Measurements from ENCODE around the gene ATP2B2. TPM values are rescaled to one million over a fixed set of nuclear protein-coding genes. Genes with fewer than 3 reads are reported as not detected.

ATP2B2 gene
- total RNA-seq, 8 experiments from 2014 or later = 0.04 to 3.5 (median 0.73) TPM

- 33 to 97% (median 89%) methylated on average over 1 to 6 of the region's 9 CpGs; no CpG with 5 or more reads in 6 of the 10 experiments for WGBS, 10 experiments
- Histone ChIP-seq H3K4me3 (no peak overlapping the region), H3K4me1 (replicated peaks in 1 of 2) (no peaks in the 10 kb centered on the region), H3K27ac (no peak overlapping the region)
- ATAC-seq (replicated peaks in 6 of 8) = no peak
- in situ Hi-C loops (cut with MboI; ENCODE audit: low pct_unique_long_range_greater_than_20kb in 2 of 9, low sequenced_read_pairs in 9 of 9, unreplicated experiment in 9 of 9) = no loop called here
Measured at GRCh38 chr3:10289787-10290355, 215.5 kb downstream of the ATP2B2 start.

GRCh38 chr3:10289077-10289476 lies 216.3 kb downstream of the ATP2B2 start:
- WGBS, 10 experiments = 80 to 100% (median 85%) methylated on average over 1 to 6 of the region's 9 CpGs; no CpG with 5 or more reads in 4 of the 10 experiments
- Histone ChIP-seq H3K4me1 (replicated peaks in 1 of 2) (no peaks in the 10 kb centered on the region), H3K27ac (no peak overlapping the region), H3K4me3 (no peak overlapping the region)
- no peak for ATAC-seq (replicated peaks in 6 of 8)
- in situ Hi-C loops (cut with MboI; ENCODE audit: low pct_unique_long_range_greater_than_20kb in 2 of 9, low sequenced_read_pairs in 9 of 9, unreplicated experiment in 9 of 9) = no loop called here

GRCh38 chr3:10288575-10288960 lies 216.8 kb downstream of the ATP2B2 start:
- no peak overlapping the region for H3K27ac ChIP-seq
- no peaks in the 10 kb centered on the region for H3K4me1 ChIP-seq (replicated peaks in 1 of 2)
- no peak overlapping the region for H3K4me3 ChIP-seq
- in situ Hi-C loops (cut with MboI; ENCODE audit: low pct_unique_long_range_greater_than_20kb in 2 of 9, low sequenced_read_pairs in 9 of 9, unreplicated experiment in 9 of 9) = no loop called here
- ATAC-seq (replicated peaks in 6 of 8) = no peak
- WGBS, 10 experiments = 60 to 100% (median 100%) methylated on average over 1 to 5 of the region's 11 CpGs; no CpG with 5 or more reads in 3 of the 10 experiments

- in situ Hi-C loops (cut with MboI; ENCODE audit: low pct_unique_long_range_greater_than_20kb in 2 of 9, low sequenced_read_pairs in 9 of 9, unreplicated experiment in 9 of 9) = no loop called here
- no peak for ATAC-seq (replicated peaks in 6 of 8)
- Histone ChIP-seq H3K27ac (no peak overlapping the region), H3K4me1 (replicated peaks in 1 of 2) (no peaks in the 10 kb centered on the region), H3K4me3 (no peak overlapping the region)
- WGBS, 10 experiments = 60 to 100% (median 100%) methylated on average over 1 to 7 of the region's 12 CpGs; no CpG with 5 or more reads in 3 of the 10 experiments
Measured at GRCh38 chr3:10287936-10288574, 217.3 kb downstream of the ATP2B2 start.

- Histone ChIP-seq H3K27ac (no peak overlapping the region), H3K4me1 (replicated peaks in 1 of 2) (no peaks in the 10 kb centered on the region), H3K4me3 (no peak overlapping the region)
- ATAC-seq (replicated peaks in 6 of 8) = peak in 5 of 8 experiments; percentile 46 to 91 (median 81)
- in situ Hi-C loops (cut with MboI; ENCODE audit: low pct_unique_long_range_greater_than_20kb in 2 of 9, low sequenced_read_pairs in 9 of 9, unreplicated experiment in 9 of 9) = no loop called here
- WGBS, 10 experiments = 0 to 67% (median 40%) methylated on average over 1 of the region's 2 CpGs; no CpG with 5 or more reads in 5 of the 10 experiments
Measured at GRCh38 chr3:10286596-10287295, 218.6 kb downstream of the ATP2B2 start.

GRCh38 chr3:10286133-10286524 lies 219.3 kb downstream of the ATP2B2 start:
- in situ Hi-C loops (cut with MboI; ENCODE audit: low pct_unique_long_range_greater_than_20kb in 2 of 9, low sequenced_read_pairs in 9 of 9, unreplicated experiment in 9 of 9) = no loop called here
- no peak for ATAC-seq (replicated peaks in 6 of 8)
- no peak overlapping the region for H3K4me3 ChIP-seq
- H3K27ac ChIP-seq = no peak overlapping the region
- 86 to 100% (median 98%) methylated on average over 2 to 5 of the region's 5 CpGs; no CpG with 5 or more reads in 2 of the 10 experiments for WGBS, 10 experiments
- H3K4me1 ChIP-seq (replicated peaks in 1 of 2) = no peaks in the 10 kb centered on the region

GRCh38 chr3:10285272-10286132 lies 219.9 kb downstream of the ATP2B2 start:
- no peak overlapping the region for H3K4me3 ChIP-seq
- H3K27ac ChIP-seq = no peak overlapping the region
- H3K4me1 ChIP-seq (replicated peaks in 1 of 2) = no peaks in the 10 kb centered on the region
- no peak for ATAC-seq (replicated peaks in 6 of 8)
- WGBS, 10 experiments = 83 to 100% (median 89%) methylated on average over 1 to 10 of the region's 12 CpGs
- in situ Hi-C loops (cut with MboI; ENCODE audit: low pct_unique_long_range_greater_than_20kb in 2 of 9, low sequenced_read_pairs in 9 of 9, unreplicated experiment in 9 of 9) = no loop called here

- WGBS, 10 experiments = 80 to 100% (median 100%) methylated on average over 1 to 6 of the region's 9 CpGs; no CpG with 5 or more reads in 4 of the 10 experiments
- no peak for ATAC-seq (replicated peaks in 6 of 8)
- H3K4me1 ChIP-seq (replicated peaks in 1 of 2) = no peaks in the 10 kb centered on the region
- in situ Hi-C loops (cut with MboI; ENCODE audit: low pct_unique_long_range_greater_than_20kb in 2 of 9, low sequenced_read_pairs in 9 of 9, unreplicated experiment in 9 of 9) = no loop called here
- no peak overlapping the region for H3K27ac ChIP-seq
- H3K4me3 ChIP-seq = no peak overlapping the region
Measured at GRCh38 chr3:10284496-10284895, 220.9 kb downstream of the ATP2B2 start.

- 50 to 100% (median 96%) methylated on average over 1 to 5 of the region's 5 CpGs; no CpG with 5 or more reads in 2 of the 10 experiments for WGBS, 10 experiments
- H3K4me1 ChIP-seq (replicated peaks in 1 of 2) = no peaks in the 10 kb centered on the region
- peak in 1 of 8 experiments; percentile 38 for ATAC-seq (replicated peaks in 6 of 8)
- in situ Hi-C loops (cut with MboI; ENCODE audit: low pct_unique_long_range_greater_than_20kb in 2 of 9, low sequenced_read_pairs in 9 of 9, unreplicated experiment in 9 of 9) = no loop called here
- H3K4me3 ChIP-seq = no peak overlapping the region
- no peak overlapping the region for H3K27ac ChIP-seq
Measured at GRCh38 chr3:10283638-10284037, 221.7 kb downstream of the ATP2B2 start.

GRCh38 chr3:10281951-10282350 lies 223.4 kb downstream of the ATP2B2 start:
- no peak overlapping the region for H3K4me3 ChIP-seq
- WGBS, 10 experiments = 49 to 100% (median 100%) methylated on average over 1 to 4 of the region's 5 CpGs; no CpG with 5 or more reads in 2 of the 10 experiments
- no peaks in the 10 kb centered on the region for H3K4me1 ChIP-seq (replicated peaks in 1 of 2)
- H3K27ac ChIP-seq = no peak overlapping the region
- in situ Hi-C loops (cut with MboI; ENCODE audit: low pct_unique_long_range_greater_than_20kb in 2 of 9, low sequenced_read_pairs in 9 of 9, unreplicated experiment in 9 of 9) = no loop called here
- ATAC-seq (replicated peaks in 6 of 8) = peak in 1 of 8 experiments; percentile 40

- no peak for ATAC-seq (replicated peaks in 6 of 8)
- Histone ChIP-seq H3K27ac (no peak overlapping the region), H3K4me3 (no peak overlapping the region), H3K4me1 (replicated peaks in 1 of 2) (no peaks in the 10 kb centered on the region)
- in situ Hi-C loops (cut with MboI; ENCODE audit: low pct_unique_long_range_greater_than_20kb in 2 of 9, low sequenced_read_pairs in 9 of 9, unreplicated experiment in 9 of 9) = no loop called here
- 53 to 97% (median 87%) methylated on average over 1 to 6 of the region's 6 CpGs; no CpG with 5 or more reads in 4 of the 10 experiments for WGBS, 10 experiments
Measured at GRCh38 chr3:10280571-10280970, 224.8 kb downstream of the ATP2B2 start.

GRCh38 chr3:10280177-10280529 lies 225.2 kb downstream of the ATP2B2 start:
- Histone ChIP-seq H3K27ac (no peak overlapping the region), H3K4me3 (no peak overlapping the region), H3K4me1 (replicated peaks in 1 of 2) (no peaks in the 10 kb centered on the region)
- in situ Hi-C loops (cut with MboI; ENCODE audit: low pct_unique_long_range_greater_than_20kb in 2 of 9, low sequenced_read_pairs in 9 of 9, unreplicated experiment in 9 of 9) = no loop called here
- WGBS, 10 experiments = 80 to 100% (median 87%) methylated on average over 1 to 4 of the region's 5 CpGs; no CpG with 5 or more reads in 4 of the 10 experiments
- ATAC-seq (replicated peaks in 6 of 8) = no peak
